Activated CD4-positive, alpha-beta T cell treated with anti-CD3 and anti-CD28 coated beads, Interleukin-2, amount 50 U/mL, for 24 hours (primary cell): ENCODE data around the gene SAMD4B.
A peak's percentile ranks its signal among the peaks of the same experiment; 100 is the strongest.

Source experiments
- DNase-seq, 2 donors: peaks; one replicate each; pipeline ENCODE4 v3.0.0-alpha.2; 2020; ENCODE audit warnings: low read depth in 1 of 2, low spot score in 1 of 2

SAMD4B gene

DNA sequence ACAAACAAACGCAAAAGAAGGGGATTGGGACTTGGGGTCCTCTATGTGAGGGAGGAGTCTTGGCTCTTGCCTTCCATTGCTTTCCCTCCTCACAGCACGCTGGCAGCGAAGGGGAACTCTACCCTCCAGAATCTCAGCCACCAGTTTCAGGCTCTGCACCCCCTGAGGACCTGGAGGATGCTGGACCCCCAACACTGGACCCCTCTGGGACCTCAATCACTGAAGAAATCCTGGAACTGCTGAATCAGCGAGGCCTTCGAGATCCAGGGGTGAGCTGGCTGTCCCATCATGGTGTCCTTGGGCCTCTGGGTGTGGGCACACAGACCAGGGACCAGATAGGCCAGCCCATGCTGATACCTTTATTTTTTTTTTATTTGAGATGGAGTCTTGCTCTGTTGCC is 79.8 kb downstream of the SAMD4B start:
- DNase-seq, result no peak

DNA sequence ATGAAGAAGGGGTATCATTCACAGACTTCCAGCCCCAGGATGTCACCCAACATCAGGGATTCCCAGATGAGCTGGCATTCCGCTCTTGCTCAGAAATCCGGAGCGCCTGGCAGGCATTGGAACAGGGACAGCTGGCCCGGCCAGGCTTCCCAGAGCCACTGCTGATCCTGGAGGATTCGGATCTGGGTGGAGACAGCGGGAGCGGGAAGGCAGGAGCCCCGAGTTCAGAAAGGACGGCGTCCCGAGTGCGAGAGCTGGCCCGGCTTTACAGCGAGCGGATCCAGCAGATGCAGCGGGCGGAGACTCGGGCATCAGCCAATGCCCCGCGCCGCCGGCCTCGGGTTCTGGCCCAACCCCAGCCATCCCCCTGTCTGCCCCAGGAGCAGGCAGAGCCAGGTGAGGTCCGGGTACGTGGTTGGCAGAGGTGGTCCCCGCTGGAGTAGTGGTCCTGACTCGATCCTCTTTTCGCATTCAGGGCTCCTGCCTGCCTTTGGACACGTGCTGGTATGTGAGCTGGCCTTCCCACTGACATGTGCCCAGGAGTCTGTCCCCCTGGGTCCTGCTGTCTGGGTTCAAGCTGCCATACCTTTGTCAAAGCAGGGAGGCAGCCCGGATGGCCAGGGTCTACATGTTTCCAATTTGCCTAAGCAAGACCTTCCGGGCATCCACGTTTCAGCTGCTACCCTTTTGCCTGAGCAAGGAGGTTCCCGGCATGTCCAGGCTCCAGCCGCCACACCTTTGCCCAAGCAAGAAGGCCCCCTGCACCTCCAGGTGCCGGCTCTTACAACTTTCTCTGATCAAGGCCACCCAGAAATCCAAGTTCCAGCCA is 81.3 kb downstream of the SAMD4B start:
- no peak for DNase-seq

DNA sequence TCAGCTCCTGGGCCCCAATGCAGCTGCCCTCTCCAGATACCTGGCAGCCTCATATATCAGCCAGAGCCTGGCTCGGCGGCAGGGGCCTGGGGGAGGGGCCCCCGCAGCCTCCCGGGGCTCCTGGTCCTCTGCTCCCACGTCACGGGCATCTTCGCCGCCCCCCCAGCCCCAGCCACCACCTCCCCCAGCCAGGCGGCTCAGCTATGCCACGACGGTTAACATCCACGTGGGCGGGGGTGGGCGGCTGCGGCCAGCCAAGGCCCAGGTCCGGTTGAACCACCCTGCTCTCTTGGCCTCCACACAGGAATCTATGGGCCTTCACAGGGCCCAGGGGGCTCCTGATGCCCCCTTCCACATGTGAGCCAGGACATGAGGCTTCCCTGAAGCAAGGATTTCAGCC is 82.7 kb downstream of the SAMD4B start:
- DNase-seq, result no peak

DNA sequence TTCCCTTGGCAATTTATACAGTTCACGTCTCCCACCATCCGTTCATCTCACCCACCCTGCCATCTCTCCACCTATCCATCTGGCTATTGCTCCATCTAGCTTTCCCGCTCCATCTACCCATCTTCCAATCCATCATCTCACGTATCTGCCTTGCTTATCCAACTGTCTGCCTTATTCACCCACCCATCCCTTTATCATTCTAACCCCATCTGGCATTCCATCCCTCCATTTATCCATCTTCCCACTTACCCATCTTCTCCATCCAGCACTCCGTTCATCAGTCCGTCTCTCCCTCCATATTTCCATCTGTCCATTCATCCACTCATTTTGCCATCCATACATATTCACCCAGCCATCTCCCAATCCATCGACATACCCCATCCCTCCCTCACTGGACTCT is 83.5 kb downstream of the SAMD4B start:
- no peak for DNase-seq

DNA sequence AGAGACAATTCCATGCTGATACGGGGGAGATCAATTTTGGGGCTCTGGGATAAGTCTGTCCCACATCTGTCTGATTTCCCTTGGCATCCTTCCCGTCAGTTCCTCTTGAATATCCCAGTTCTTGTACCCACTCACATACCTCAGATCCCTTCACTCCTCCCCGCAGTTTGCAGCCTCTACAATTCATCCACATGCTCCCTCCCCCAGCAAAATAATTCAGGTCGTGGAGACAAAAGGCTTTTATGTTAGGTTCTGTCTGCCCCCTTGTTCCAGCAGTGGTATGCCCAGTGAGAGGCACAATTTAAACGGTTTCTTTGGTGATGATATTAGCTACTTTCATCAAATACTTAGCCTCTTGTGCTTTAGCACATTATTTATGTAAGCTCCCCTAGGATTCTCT is 83.9 kb downstream of the SAMD4B start:
- no peak for DNase-seq

DNA sequence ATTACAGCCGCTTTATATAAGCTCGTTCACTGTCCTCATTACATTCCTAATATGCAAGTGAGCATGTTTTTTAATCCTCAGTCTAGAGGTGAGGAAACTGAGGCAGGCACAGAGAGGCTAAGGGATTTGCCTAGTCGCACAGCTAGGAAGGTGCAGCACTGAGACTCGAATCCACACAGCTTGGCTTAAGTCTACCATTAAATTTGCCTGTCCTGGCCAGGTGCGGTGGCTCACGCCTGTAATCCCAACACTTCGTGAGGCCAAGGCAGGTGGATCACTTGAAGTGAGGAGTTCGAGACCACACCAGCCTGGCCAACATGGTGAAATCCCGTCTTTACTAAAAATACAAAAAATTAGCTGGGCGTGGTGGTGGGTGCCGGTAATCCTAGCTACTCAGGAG is 85.5 kb downstream of the SAMD4B start:
- no peak for DNase-seq

DNA sequence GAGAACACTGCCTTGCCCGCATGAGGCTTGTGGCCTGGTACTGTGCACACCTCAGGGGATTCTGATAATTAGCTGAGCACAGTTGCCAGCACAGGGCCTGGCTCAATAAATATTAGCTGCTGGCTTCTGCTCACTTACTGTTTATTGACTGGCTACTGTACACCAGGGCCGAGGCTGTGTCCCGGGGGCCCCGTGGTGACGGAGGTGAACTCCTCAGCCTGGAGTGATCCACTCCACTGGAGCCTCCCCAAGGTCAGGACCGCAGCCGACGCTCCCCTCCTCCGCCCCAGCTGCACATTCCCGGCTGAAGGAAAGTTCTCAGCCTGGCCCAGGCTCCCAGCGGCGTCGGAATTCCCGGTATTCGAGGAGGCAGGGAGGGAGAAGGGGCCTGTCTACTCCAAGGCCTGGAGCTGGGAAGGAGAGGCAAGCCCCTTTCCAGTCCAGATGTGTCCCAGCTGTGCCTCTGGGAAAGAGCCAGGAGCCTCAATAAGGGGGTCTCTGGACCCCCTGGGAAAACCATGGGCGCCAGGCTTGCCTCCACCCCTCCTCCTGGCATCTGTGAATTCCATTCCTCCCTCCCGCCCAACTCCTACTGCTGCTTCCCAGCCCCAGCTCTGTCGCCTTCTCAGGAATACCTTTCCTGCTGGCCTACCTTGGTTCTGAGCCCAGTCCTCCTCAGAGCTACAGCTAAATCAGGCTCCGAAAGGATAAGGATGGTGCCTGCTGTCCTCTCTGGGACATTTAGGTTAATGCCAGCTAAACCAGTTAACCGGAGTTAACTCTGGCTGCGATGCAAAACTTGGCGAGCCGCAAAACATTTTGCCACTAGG is 86.3 kb downstream of the SAMD4B start:
- DNase-seq, result no peak

DNA sequence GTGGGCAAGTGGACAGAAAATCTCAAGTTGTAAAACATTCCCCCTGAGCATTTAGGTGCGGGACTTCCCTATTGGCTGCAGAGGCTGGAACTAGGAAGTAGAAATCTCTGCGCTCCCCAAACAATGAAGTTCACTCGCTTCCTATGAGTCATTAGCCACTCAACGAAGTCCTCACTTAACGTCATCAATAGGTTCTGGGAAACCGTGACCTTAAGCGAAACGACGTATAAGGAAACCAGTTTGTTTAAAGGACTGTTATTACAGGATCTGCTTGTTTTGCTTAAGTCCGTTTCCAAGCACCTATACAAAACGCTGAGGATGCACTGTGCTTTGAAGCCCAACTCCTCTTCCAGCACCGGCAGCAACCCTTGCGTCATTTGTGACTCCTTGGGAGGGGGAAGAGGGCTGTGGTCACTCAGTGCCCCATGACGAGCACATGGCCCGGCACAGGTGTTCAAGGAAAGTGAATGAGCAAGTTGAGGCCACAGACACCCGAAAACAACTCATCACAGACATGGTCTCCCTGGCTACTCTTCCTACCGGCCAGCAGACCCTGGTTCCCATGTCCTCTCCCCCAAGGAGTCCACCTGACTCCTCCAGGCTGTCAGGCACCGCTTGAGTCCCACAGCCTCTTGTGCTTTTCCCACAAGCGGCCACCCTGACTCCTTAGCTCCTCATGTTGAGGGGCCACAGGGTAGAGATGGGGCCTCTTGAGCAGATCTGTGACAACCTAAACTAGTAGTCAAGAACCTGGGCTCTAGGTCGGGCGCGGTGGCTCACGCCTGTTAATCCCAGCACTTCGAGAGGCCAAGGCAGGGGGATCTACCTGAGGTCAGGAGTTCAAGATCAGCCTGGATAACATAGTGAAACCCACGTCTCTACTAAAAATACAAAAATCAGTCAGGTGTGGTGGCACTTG is 88.7 kb downstream of the SAMD4B start:
- DNase-seq, result peak in 1 of 2 donors; percentile 49

DNA sequence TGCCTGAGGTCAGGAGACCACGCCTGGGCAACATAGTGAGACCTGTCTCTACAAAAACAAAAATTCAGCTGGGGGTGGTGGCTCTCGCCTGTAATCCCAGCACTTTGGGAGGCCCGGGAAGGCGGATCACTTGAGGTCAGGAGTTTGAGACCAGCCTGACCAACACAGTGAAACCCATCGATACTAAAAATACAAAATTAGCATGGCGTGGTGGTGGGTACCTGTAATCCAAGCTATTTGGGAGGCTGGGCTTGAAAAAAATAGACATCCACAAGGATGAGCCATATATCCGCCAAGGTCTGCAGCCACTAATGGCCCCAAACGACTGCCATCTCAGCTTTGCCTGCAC is 90.4 kb downstream of the SAMD4B start:
- DNase-seq, result no peak

DNA sequence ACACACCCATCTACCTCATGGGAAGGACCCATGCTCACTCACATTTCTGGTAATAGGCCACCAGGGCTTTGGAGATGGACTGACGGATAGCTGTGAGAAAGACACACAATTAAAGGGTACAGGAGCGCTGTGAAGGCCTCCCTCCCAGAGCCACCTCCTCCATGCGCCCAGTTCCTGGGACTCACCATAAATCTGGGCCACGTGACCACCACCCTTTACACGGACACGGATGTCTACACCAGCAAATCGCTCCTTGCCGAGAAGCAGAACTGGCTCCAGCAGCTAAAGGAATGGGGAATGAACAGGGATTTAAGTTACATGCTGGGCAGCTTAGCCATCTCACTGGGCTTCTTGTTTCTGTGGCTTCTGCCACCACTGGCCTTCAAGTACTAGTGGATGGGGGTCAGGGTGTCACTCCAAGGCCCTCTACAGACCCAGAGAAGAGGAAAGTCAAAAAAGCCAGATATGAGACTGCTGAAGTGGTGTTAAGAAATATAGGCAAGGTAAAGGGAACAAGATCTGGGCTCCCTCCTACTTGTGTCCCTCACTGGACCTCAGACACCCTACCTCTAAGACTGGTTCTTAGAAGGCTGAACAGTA is 91.4 kb downstream of the SAMD4B start:
- no peak for DNase-seq

DNA sequence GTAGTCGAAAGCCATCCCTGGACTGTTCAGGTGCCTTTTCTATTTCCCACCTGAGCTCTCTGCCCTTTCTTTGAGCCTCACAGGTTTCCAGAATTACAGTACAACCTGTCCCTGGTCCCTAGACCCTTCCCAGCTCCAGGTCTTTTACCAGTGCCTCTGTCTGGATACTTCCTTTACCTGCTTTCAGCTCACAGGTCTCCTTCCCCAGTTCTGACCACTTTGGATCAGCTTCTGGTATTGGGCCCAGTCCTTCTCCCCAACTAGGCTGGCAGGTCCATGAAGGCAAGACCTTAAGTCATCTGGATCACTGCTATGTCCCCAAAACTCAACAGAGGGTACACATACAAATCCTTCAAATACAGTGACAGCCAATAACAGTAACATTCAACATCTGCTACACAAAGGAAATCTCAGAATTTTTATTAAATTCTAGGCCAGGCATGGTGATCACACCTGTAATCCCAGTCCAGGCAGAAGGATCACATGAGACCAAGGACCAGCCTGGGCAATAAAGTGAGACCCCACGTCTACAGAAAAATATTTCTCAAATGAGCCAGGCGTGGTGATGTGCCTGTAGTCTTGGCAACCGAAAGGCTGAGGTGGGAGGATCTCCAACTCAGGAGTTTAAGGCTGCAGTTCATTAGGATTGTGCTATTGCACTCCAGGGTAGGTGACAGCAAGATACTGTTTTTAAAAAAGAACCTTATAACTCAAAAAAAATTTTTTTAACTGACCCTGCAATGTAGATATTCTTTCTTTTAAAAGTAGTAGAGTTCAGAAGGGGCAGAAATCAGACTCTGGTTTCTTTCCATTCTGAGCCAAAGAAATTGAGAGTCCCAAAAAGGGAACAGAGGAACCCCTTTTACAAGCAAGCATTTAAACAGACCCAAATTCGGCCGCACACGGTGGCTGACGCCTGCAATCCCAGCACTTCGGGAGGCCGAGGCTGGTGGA is 92.2 kb downstream of the SAMD4B start:
- DNase-seq, result no peak
